Measurements from ENCODE around the gene KCNG2. TPM values are rescaled to one million over a fixed set of nuclear protein-coding genes. Genes with fewer than 3 reads are reported as not detected.

The KCNG2 gene
- total RNA-seq, 2 experiments from 2014 or later: not detected

- POLR2A ChIA-PET: interaction anchor here (0.6 kb wide), 1 partner anchor 53 kb away, joined by 6 read pairs; the partner anchor contains the start of gene HSBP1L1
Measured at GRCh38 chr18:79911344-79912270, 113.9 kb downstream of the KCNG2 start.

GRCh38 chr18:79912409-79912991, 114.8 kb downstream of the KCNG2 start:
- H3K36me3 ChIP-seq (ENCODE audit: insufficient read depth, low read length): peaks cover 10% of the 10 kb centered on the region
- H3K4me3 ChIP-seq (ENCODE audit: low read length): no peak overlapping the region
- H3K27ac ChIP-seq (ENCODE audit: low read depth in 1 of 2, low read length in 2 of 2): no peak overlapping the region
- H3K27ac Mint-ChIP-seq: peak overlapping the region; percentile 95
- ChIA-PET POLR2A (no interaction called here), CTCF (no interaction called here)
- intact Hi-C loops (cut with DNase I, micrococcal nuclease): loop anchor here in 1 of 2 experiments (10.0 kb wide), 1 partner anchor 52 kb away; the partner anchor contains the start of gene HSBP1L1
- peak; percentile 82 for ATAC-seq (ENCODE audit: poor library complexity)
- H3K27me3 Mint-ChIP-seq: peaks cover 4% of the 10 kb centered on the region
- H3K9me3 Mint-ChIP-seq: no peaks in the 10 kb centered on the region
- H3K4me1 ChIP-seq (ENCODE audit: insufficient read depth, low read length): peaks cover 23% of the 10 kb centered on the region
- no peak for TF ChIP-seq CTCF (IDR thresholded peaks at IDR 0.05)
- H3K36me3 Mint-ChIP-seq (ENCODE audit: low read depth): peaks cover 47% of the 10 kb centered on the region
- peaks cover 0 to 12% of the 10 kb centered on the region in 2 experiments for H3K9me3 ChIP-seq (ENCODE audit: control insufficient read depth in 1 of 2, insufficient read depth in 1 of 2, low read length in 2 of 2)
- peak overlapping the region; percentile 6 for H3K4me3 Mint-ChIP-seq
- H3K4me1 Mint-ChIP-seq (ENCODE audit: low read depth): peaks cover 25% of the 10 kb centered on the region
- H3K27me3 ChIP-seq (ENCODE audit: control insufficient read depth in 1 of 2, insufficient read depth in 2 of 2, low read length in 2 of 2): no peaks in the 10 kb centered on the region
- peak in 11 of 14 experiments; percentile 16 to 64 (median 30) for DNase-seq

More at GRCh38 chr18:79911344-79912270, 113.9 kb downstream of the KCNG2 start:
- intact Hi-C loops (cut with DNase I, micrococcal nuclease): loop anchor here in 1 of 2 experiments (10.0 kb wide), 1 partner anchor 53 kb away; the partner anchor contains the start of gene HSBP1L1
- DNase-seq (no peak), ATAC-seq (ENCODE audit: poor library complexity) (no peak)
- H3K4me3 Mint-ChIP-seq: no peak overlapping the region
- Histone ChIP-seq H3K4me3 (ENCODE audit: low read length) (no peak overlapping the region), H3K9me3 (ENCODE audit: control insufficient read depth in 1 of 2, insufficient read depth in 1 of 2, low read length in 2 of 2) (peaks cover 0 to 3% of the 10 kb centered on the region in 2 experiments), H3K36me3 (ENCODE audit: insufficient read depth, low read length) (peaks cover 7% of the 10 kb centered on the region), H3K4me1 (ENCODE audit: insufficient read depth, low read length) (peaks cover 23% of the 10 kb centered on the region), H3K27me3 (ENCODE audit: control insufficient read depth in 1 of 2, insufficient read depth in 2 of 2, low read length in 2 of 2) (no peaks in the 10 kb centered on the region), H3K27ac (ENCODE audit: low read depth in 1 of 2, low read length in 2 of 2) (no peak overlapping the region)
- H3K4me1 Mint-ChIP-seq (ENCODE audit: low read depth): peaks cover 25% of the 10 kb centered on the region
- peaks cover 43% of the 10 kb centered on the region for H3K36me3 Mint-ChIP-seq (ENCODE audit: low read depth)
- H3K27ac Mint-ChIP-seq: no peak overlapping the region
- no peaks in the 10 kb centered on the region for H3K9me3 Mint-ChIP-seq
- H3K27me3 Mint-ChIP-seq: peaks cover 4% of the 10 kb centered on the region
- no peak for TF ChIP-seq CTCF (IDR thresholded peaks at IDR 0.05)
- CTCF ChIA-PET: no interaction called here

GRCh38 chr18:79912994-79913831, 115.5 kb downstream of the KCNG2 start:
- Histone ChIP-seq H3K4me1 (ENCODE audit: insufficient read depth, low read length) (peaks cover 23% of the 10 kb centered on the region), H3K4me3 (ENCODE audit: low read length) (no peak overlapping the region), H3K36me3 (ENCODE audit: insufficient read depth, low read length) (peaks cover 10% of the 10 kb centered on the region), H3K27me3 (ENCODE audit: control insufficient read depth in 1 of 2, insufficient read depth in 2 of 2, low read length in 2 of 2) (no peaks in the 10 kb centered on the region), H3K27ac (ENCODE audit: low read depth in 1 of 2, low read length in 2 of 2) (no peak overlapping the region), H3K9me3 (ENCODE audit: control insufficient read depth in 1 of 2, insufficient read depth in 1 of 2, low read length in 2 of 2) (peaks cover 0 to 14% of the 10 kb centered on the region in 2 experiments)
- H3K4me1 Mint-ChIP-seq (ENCODE audit: low read depth): peaks cover 25% of the 10 kb centered on the region
- ChIA-PET CTCF (no interaction called here), POLR2A (no interaction called here)
- DNase-seq: no peak
- TF ChIP-seq CTCF (IDR thresholded peaks at IDR 0.05): no peak
- H3K9me3 Mint-ChIP-seq: no peaks in the 10 kb centered on the region
- intact Hi-C loops (cut with DNase I, micrococcal nuclease): loop anchor here in 1 of 2 experiments (10.0 kb wide), 1 partner anchor 52 kb away; the partner anchor contains the start of gene HSBP1L1
- H3K27ac Mint-ChIP-seq: peak overlapping the region; percentile 95
- peaks cover 4% of the 10 kb centered on the region for H3K27me3 Mint-ChIP-seq
- ATAC-seq (ENCODE audit: poor library complexity): no peak
- peaks cover 54% of the 10 kb centered on the region for H3K36me3 Mint-ChIP-seq (ENCODE audit: low read depth)
- peak overlapping the region; percentile 34 for H3K4me3 Mint-ChIP-seq

Measured in CD4-positive, alpha-beta T cell (primary cell).